Measurements from ENCODE around the gene CTNND2.

CTNND2 gene

GRCh38 chr5:11770310-11770709, 133.9 kb downstream of the CTNND2 start:
- H3K9me3 ChIP-seq (ENCODE audit: severe bottlenecking) = no peaks in the 10 kb centered on the region
- no peak for TF ChIP-seq CTCF (IDR thresholded peaks at IDR 0.05; ENCODE audit: low read depth, low read length)
- H3K36me3 ChIP-seq = no peaks in the 10 kb centered on the region
- no peak for DNase-seq
- no peaks in the 10 kb centered on the region for H3K27me3 ChIP-seq (ENCODE audit: insufficient read depth, low read depth, severe bottlenecking)
- no peak overlapping the region for H3K4me3 ChIP-seq (ENCODE audit: low read depth, low read length)
- H3K27ac ChIP-seq = no peak overlapping the region

- no peak for TF ChIP-seq CTCF (IDR thresholded peaks at IDR 0.05; ENCODE audit: low read depth, low read length)
- Histone ChIP-seq H3K4me3 (ENCODE audit: low read depth, low read length) (no peak overlapping the region), H3K9me3 (ENCODE audit: severe bottlenecking) (no peaks in the 10 kb centered on the region), H3K27me3 (ENCODE audit: insufficient read depth, low read depth, severe bottlenecking) (no peaks in the 10 kb centered on the region), H3K27ac (no peak overlapping the region), H3K36me3 (no peaks in the 10 kb centered on the region)
- no peak for DNase-seq
Measured at GRCh38 chr5:11760934-11761603, 143.2 kb downstream of the CTNND2 start.

GRCh38 chr5:11758321-11758720, 145.9 kb downstream of the CTNND2 start:
- DNase-seq = no peak
- Histone ChIP-seq H3K9me3 (ENCODE audit: severe bottlenecking) (no peaks in the 10 kb centered on the region), H3K27me3 (ENCODE audit: insufficient read depth, low read depth, severe bottlenecking) (no peaks in the 10 kb centered on the region), H3K36me3 (no peaks in the 10 kb centered on the region), H3K27ac (no peak overlapping the region), H3K4me3 (ENCODE audit: low read depth, low read length) (no peak overlapping the region)
- TF ChIP-seq CTCF (IDR thresholded peaks at IDR 0.05; ENCODE audit: low read depth, low read length) = no peak

GRCh38 chr5:11757661-11758060, 146.6 kb downstream of the CTNND2 start:
- no peaks in the 10 kb centered on the region for H3K36me3 ChIP-seq
- H3K4me3 ChIP-seq (ENCODE audit: low read depth, low read length) = no peak overlapping the region
- no peaks in the 10 kb centered on the region for H3K27me3 ChIP-seq (ENCODE audit: insufficient read depth, low read depth, severe bottlenecking)
- no peak overlapping the region for H3K27ac ChIP-seq
- DNase-seq = no peak
- no peaks in the 10 kb centered on the region for H3K9me3 ChIP-seq (ENCODE audit: severe bottlenecking)
- no peak for TF ChIP-seq CTCF (IDR thresholded peaks at IDR 0.05; ENCODE audit: low read depth, low read length)

DNA sequence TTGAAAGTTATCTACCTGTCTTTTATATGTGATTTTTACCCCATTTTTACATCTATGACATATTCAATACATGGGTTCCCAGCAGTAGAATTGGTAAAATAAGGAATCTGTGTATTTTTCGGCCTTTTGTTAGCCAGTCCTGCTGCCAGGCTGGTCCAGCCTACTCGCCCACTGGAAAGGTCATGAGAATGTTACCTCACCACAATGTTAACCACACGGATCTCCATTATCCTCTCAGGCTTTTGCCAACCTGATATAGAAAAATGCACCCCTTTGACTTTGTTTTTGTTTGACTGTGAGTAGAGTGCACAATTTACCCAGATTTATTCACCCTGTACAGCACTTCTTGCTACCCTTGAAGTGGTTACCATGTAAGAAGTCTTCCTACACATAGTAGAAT, 167.2 kb downstream of the CTNND2 start:
- TF ChIP-seq CTCF (IDR thresholded peaks at IDR 0.05; ENCODE audit: low read depth, low read length) = no peak
- no peak overlapping the region for H3K4me3 ChIP-seq (ENCODE audit: low read depth, low read length)
- H3K27me3 ChIP-seq (ENCODE audit: insufficient read depth, low read depth, severe bottlenecking) = no peaks in the 10 kb centered on the region
- DNase-seq = no peak
- H3K9me3 ChIP-seq (ENCODE audit: severe bottlenecking) = peaks cover 3% of the 10 kb centered on the region
- H3K36me3 ChIP-seq = no peaks in the 10 kb centered on the region
- H3K27ac ChIP-seq = no peak overlapping the region

- H3K27ac ChIP-seq = no peak overlapping the region
- no peak for TF ChIP-seq CTCF (IDR thresholded peaks at IDR 0.05; ENCODE audit: low read depth, low read length)
- DNase-seq = no peak
- no peaks in the 10 kb centered on the region for H3K36me3 ChIP-seq
- H3K9me3 ChIP-seq (ENCODE audit: severe bottlenecking) = no peaks in the 10 kb centered on the region
- no peak overlapping the region for H3K4me3 ChIP-seq (ENCODE audit: low read depth, low read length)
- H3K27me3 ChIP-seq (ENCODE audit: insufficient read depth, low read depth, severe bottlenecking) = no peaks in the 10 kb centered on the region
Measured at GRCh38 chr5:11734369-11734768, 169.9 kb downstream of the CTNND2 start.
